ENCODE measurements around the gene FKBP8.

The FKBP8 gene

GRCh38 chr19:18521692-18522123 is 21.7 kb downstream of the FKBP8 start, which contains the start of gene ELL:
ELL (minus strand) TSS chr19:18522070; CDS start chr19:18522055, 15 bp downstream.
- DNase-seq (ENCODE audit: low spot score) = no peak

GRCh38 chr19:18520848-18521691 is 22.3 kb downstream of the FKBP8 start:
- peak; percentile 23 for DNase-seq (ENCODE audit: low spot score)

GRCh38 chr19:18519962-18520847 is 23.2 kb downstream of the FKBP8 start:
- DNase-seq (ENCODE audit: low spot score) = peak; percentile 97

GRCh38 chr19:18518639-18519038 is 24.7 kb downstream of the FKBP8 start:
- DNase-seq (ENCODE audit: low spot score) = no peak

- no peak for DNase-seq (ENCODE audit: low spot score)
Observed at GRCh38 chr19:18517606-18518005, 25.8 kb downstream of the FKBP8 start.

GRCh38 chr19:18515959-18516358 is 27.4 kb downstream of the FKBP8 start:
- no peak for DNase-seq (ENCODE audit: low spot score)

GRCh38 chr19:18514800-18515682 is 28.3 kb downstream of the FKBP8 start:
- peak; percentile 76 for DNase-seq (ENCODE audit: low spot score)

- no peak for DNase-seq (ENCODE audit: low spot score)
Observed at GRCh38 chr19:18513868-18514267, 29.5 kb downstream of the FKBP8 start.

- DNase-seq (ENCODE audit: low spot score) = no peak
Observed at GRCh38 chr19:18510216-18510615, 33.2 kb downstream of the FKBP8 start.

GRCh38 chr19:18508585-18508984 is 34.8 kb downstream of the FKBP8 start:
- DNase-seq (ENCODE audit: low spot score) = no peak

- DNase-seq (ENCODE audit: low spot score) = no peak
Observed at GRCh38 chr19:18507727-18508440, 35.5 kb downstream of the FKBP8 start.

- no peak for DNase-seq (ENCODE audit: low spot score)
Observed at GRCh38 chr19:18507021-18507726, 36.2 kb downstream of the FKBP8 start.

- no peak for DNase-seq (ENCODE audit: low spot score)
Observed at GRCh38 chr19:18506101-18506930, 37.1 kb downstream of the FKBP8 start.

GRCh38 chr19:18504886-18505610 is 38.3 kb downstream of the FKBP8 start:
- peak; percentile 62 for DNase-seq (ENCODE audit: low spot score)

- DNase-seq (ENCODE audit: low spot score) = peak; percentile 93
Observed at GRCh38 chr19:18503971-18504885, 39.1 kb downstream of the FKBP8 start.

- no peak for DNase-seq (ENCODE audit: low spot score)
Observed at GRCh38 chr19:18503337-18503970, 39.9 kb downstream of the FKBP8 start.

- DNase-seq (ENCODE audit: low spot score) = no peak
Observed at GRCh38 chr19:18502638-18503294, 40.6 kb downstream of the FKBP8 start.
